HL-60 (cell line): ENCODE results near the gene EXOC4.
"Not testable (repeated sequence)": the region's sequence is repeated elsewhere in the genome, so short reads cannot be mapped to it uniquely, and the experiment has no call there.

ENCODE experiments used
- DNase-seq, 2 experiments: peaks; one replicate each; pipeline ENCODE4 v3.0.0-alpha.2; 2010 to 2020; ENCODE audit warnings: low read depth in 1 of 2, low spot score in 1 of 2
- H3K27ac ChIP-seq: fragments of 250-450 bp; sonication (Bioruptor Pico); replicated peaks from 2 replicates; pipeline ENCODE4 v1.5.1; 2020; ENCODE audit warnings: mild to moderate bottlenecking, moderate library complexity
- H3K27me3 ChIP-seq: fragments of 250-450 bp; sonication (Bioruptor Pico); 2 replicates; pipeline ENCODE4 v1.5.1; 2021; ENCODE audit warnings: mild to moderate bottlenecking, moderate library complexity; ENCODE audit not compliant: insufficient read depth, poor library complexity, severe bottlenecking
- H3K4me3 ChIP-seq: replicated peaks from 2 replicates; pipeline ENCODE4 v1.5.1; 2011; ENCODE audit warnings: mild to moderate bottlenecking, control low read depth, low read length; ENCODE audit not compliant: insufficient read depth
- CTCF ChIP-seq: IDR thresholded peaks from one replicate; pipeline ENCODE4 v1.5.1; 2011; ENCODE audit warnings: low read length, control low read depth, inconsistent platforms; ENCODE audit not compliant: insufficient read depth
- GABPA ChIP-seq: IDR thresholded peaks from 2 replicates; pipeline ENCODE4 v1.6.1; 2012; ENCODE audit warnings: low read depth
- POLR2AphosphoS5 ChIP-seq: IDR thresholded peaks from 2 replicates; pipeline ENCODE4 v1.6.1; 2012; ENCODE audit warnings: low read depth
- SPI1 ChIP-seq: IDR thresholded peaks from 2 replicates; pipeline ENCODE4 v1.6.1; 2012; ENCODE audit warnings: low read depth, mild to moderate bottlenecking, borderline replicate concordance
- TF ChIP-seq, protein P1 (sequence below): IDR thresholded peaks from 2 replicates; pipeline ENCODE4 v1.6.1; 2012; ENCODE audit warnings: low read depth; ENCODE audit not compliant: insufficient replicate concordance

EXOC4 gene

DNA sequence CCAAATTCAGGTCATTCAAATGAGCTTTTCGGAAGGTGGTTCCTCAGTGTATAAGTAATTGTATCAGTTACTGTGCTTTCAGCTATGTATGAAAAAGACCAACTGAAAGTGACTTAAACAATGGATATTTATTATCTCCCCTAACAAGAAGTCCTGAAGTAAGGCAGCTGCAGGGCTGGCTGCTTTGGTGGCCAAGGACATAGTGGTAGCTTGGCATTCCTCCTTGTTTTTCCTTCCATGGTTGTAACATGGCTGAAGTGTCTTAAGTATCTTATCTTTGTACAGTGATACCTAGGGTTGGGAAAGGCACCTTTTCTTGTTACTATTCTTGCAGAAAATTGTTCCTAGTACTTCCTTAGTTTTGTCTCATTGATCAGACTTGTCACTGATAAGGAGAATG is 21.4 kb downstream of the EXOC4 start:
- Histone ChIP-seq H3K27me3 (no peaks in the 10 kb centered on the region), H3K4me3 (no peak overlapping the region), H3K27ac (no peak overlapping the region)
- TF ChIP-seq GABPA (no peak), SPI1 (no peak), CTCF (no peak), POLR2AphosphoS5 (no peak)
- TF ChIP-seq, protein P1, sequence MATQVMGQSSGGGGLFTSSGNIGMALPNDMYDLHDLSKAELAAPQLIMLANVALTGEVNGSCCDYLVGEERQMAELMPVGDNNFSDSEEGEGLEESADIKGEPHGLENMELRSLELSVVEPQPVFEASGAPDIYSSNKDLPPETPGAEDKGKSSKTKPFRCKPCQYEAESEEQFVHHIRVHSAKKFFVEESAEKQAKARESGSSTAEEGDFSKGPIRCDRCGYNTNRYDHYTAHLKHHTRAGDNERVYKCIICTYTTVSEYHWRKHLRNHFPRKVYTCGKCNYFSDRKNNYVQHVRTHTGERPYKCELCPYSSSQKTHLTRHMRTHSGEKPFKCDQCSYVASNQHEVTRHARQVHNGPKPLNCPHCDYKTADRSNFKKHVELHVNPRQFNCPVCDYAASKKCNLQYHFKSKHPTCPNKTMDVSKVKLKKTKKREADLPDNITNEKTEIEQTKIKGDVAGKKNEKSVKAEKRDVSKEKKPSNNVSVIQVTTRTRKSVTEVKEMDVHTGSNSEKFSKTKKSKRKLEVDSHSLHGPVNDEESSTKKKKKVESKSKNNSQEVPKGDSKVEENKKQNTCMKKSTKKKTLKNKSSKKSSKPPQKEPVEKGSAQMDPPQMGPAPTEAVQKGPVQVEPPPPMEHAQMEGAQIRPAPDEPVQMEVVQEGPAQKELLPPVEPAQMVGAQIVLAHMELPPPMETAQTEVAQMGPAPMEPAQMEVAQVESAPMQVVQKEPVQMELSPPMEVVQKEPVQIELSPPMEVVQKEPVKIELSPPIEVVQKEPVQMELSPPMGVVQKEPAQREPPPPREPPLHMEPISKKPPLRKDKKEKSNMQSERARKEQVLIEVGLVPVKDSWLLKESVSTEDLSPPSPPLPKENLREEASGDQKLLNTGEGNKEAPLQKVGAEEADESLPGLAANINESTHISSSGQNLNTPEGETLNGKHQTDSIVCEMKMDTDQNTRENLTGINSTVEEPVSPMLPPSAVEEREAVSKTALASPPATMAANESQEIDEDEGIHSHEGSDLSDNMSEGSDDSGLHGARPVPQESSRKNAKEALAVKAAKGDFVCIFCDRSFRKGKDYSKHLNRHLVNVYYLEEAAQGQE = no peak
- DNase-seq = no peak

- TF ChIP-seq GABPA (no peak), POLR2AphosphoS5 (no peak), CTCF (no peak)
- no peak overlapping the region for H3K4me3 ChIP-seq
- no peak overlapping the region for H3K27ac ChIP-seq
- no peaks in the 10 kb centered on the region for H3K27me3 ChIP-seq
- DNase-seq = no peak
These were observed 22.1 kb downstream of the EXOC4 start for GRCh38 chr7:133275008-133275407.

DNA sequence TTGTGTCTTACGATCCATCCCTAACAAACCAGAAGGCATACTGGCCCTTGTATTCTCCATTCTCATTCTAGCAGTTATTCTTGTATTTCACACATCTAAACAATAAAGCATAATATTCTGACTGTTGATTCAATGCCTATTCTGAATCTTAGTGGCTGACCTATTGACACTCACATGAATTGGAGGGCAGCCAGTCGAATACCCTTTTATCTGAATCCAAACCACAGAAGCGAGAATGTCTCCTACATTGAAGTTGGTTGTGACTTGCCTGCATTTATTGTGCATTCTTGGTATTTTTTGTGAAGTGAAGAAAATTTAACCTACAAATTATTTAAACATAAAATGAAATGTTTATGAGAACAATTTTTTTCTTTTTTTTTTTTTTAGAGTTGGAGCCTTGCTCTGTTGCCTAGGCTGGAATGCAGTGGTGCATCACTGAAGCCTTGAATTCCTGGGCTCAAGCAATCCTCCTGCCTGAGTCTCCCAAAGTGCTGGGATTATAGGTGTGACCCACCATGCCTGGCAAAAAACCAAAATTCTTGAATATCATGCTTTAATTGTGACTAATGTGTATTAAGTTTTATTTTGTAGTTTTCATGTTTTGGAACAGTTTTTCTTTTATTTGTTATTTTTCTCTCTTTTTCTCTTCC is 22.7 kb downstream of the EXOC4 start:
- DNase-seq = no peak
- H3K27ac ChIP-seq = no peak overlapping the region
- H3K27me3 ChIP-seq = no peaks in the 10 kb centered on the region
- TF ChIP-seq, protein P1 = no peak
- TF ChIP-seq POLR2AphosphoS5 = no peak
- TF ChIP-seq CTCF = no peak
- TF ChIP-seq GABPA = no peak
- TF ChIP-seq SPI1 = no peak
- H3K4me3 ChIP-seq = no peak overlapping the region

- DNase-seq, H3K27ac ChIP-seq, H3K27me3 ChIP-seq, H3K4me3 ChIP-seq: not testable (repeated sequence)
These were observed 26.1 kb downstream of the EXOC4 start for GRCh38 chr7:133278975-133279374.
